ENCODE data around the gene HP. TPM values are rescaled to one million over a fixed set of nuclear protein-coding genes. Genes with fewer than 3 reads are reported as not detected.

Gene HP
- total and polyA plus RNA-seq, 2 of the 13 experiments (the other 11 are each of a cell fraction or from before 2014, with no cell fraction given), result 387 to 524 TPM

DNA sequence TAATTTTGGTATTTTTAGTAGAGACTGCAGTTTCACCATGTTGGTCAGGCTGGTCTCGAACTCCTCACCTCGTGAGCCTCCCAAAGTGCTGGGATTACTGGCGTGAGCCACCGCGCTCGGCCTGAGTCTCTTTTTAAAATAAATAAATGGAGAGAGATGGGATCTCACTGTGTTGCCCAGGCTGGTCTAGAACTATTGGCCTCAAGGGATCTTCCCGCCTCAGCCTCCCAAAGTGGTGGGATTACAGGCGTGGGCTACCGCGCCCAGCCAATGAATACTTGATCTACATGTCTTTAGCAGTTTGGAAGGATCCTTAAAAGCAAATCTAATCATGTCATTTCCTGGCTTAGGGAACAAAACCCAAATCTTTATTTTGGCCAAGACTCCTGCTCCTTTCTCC lies 44.5 kb upstream of the HP start:
- Histone ChIP-seq H3K79me2 (ENCODE audit: insufficient read depth, low read length) (peaks cover 4% of the 10 kb centered on the region), H3K9ac (ENCODE audit: insufficient read depth, low read depth, low read length) (no peak overlapping the region), H2AFZ (ENCODE audit: low read length) (no peak overlapping the region), H3K9me3 (ENCODE audit: low read length) (no peaks in the 10 kb centered on the region), H3K4me2 (ENCODE audit: low read depth, low read length) (peak overlapping the region; percentile 45), H3K36me3 (replicated peaks in 1 of 2; ENCODE audit: control insufficient read depth in 1 of 2, insufficient read depth in 2 of 2, low read length in 2 of 2) (peaks cover 2 to 10% of the 10 kb centered on the region in 2 experiments; a peak in 4 of 5 replicates), H3K27ac (ENCODE audit: extremely low read length, insufficient read depth, low read length) (no peak overlapping the region), H4K20me1 (ENCODE audit: insufficient read depth, low read length) (no peaks in the 10 kb centered on the region), H3K4me3 (replicated peaks in 1 of 3; ENCODE audit: insufficient read depth in 1 of 3, low read depth in 2 of 3, low read length in 3 of 3) (peak overlapping the region in 2 of 3 experiments; percentile 33 to 97; a peak in 2 of 6 replicates), H3K27me3 (ENCODE audit: control insufficient read depth in 1 of 2, insufficient read depth in 2 of 2, low read length in 2 of 2) (no peaks in the 10 kb centered on the region; a peak in 1 of 5 replicates), H3K4me1 (ENCODE audit: insufficient read depth, low read length) (peaks cover 41% of the 10 kb centered on the region)
- TF ChIP-seq KLF11 (CRISPR knock-in tag; IDR thresholded peaks at IDR 0.05) (no peak), JUNB (CRISPR knock-in tag; IDR thresholded peaks at IDR 0.05; ENCODE audit: borderline replicate concordance) (no peak), HOXA3 (CRISPR knock-in tag; IDR thresholded peaks at IDR 0.05) (no peak), ZKSCAN5 (CRISPR knock-in tag; IDR thresholded peaks at IDR 0.05) (no peak), ZNF782 (CRISPR knock-in tag; IDR thresholded peaks at IDR 0.05; ENCODE audit: borderline replicate concordance) (peak; percentile 38; the same call in 1 of the 2 replicates), ZNF589 (CRISPR knock-in tag; conservative IDR thresholded peaks at IDR 0.05) (no peak), ZNF121 (CRISPR knock-in tag; IDR thresholded peaks at IDR 0.05) (peak; percentile 93)
- TF ChIP-seq, protein P1, sequence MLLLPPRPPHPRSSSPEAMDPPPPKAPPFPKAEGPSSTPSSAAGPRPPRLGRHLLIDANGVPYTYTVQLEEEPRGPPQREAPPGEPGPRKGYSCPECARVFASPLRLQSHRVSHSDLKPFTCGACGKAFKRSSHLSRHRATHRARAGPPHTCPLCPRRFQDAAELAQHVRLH (CRISPR knock-in tag; IDR thresholded peaks at IDR 0.05; ENCODE audit: borderline replicate concordance, low read depth), result no peak
- no peak for ATAC-seq
- BruUV-seq (replicated peaks), result no TSS peak
- in situ Hi-C loops (cut with HindIII; ENCODE audit: extremely low pct_ligation_motif_present, low pct_unique_long_range_greater_than_20kb), result no loop called here
- CTCF ChIA-PET (ENCODE audit: low intra/inter-chr PET ratio, low total read pairs), result no interaction called here
- no peak for DNase-seq (ENCODE audit: low spot score)
- intact Hi-C loops (cut with micrococcal nuclease; ENCODE audit: unreplicated experiment), result loop anchor here (2.0 kb wide), 1 partner anchor 57 kb away; no protein-coding TSS in a partner anchor
- POLR2A ChIA-PET, result interaction anchor here (0.8 kb wide), 1 partner anchor 53 kb away, joined by 9 read pairs; the partner anchor contains the start of gene HPR
- 98% methylated on average over 10 of the region's 10 CpGs for WGBS (ENCODE audit: low lambda C conversion rate)
- no peak for FAIRE-seq

DNA sequence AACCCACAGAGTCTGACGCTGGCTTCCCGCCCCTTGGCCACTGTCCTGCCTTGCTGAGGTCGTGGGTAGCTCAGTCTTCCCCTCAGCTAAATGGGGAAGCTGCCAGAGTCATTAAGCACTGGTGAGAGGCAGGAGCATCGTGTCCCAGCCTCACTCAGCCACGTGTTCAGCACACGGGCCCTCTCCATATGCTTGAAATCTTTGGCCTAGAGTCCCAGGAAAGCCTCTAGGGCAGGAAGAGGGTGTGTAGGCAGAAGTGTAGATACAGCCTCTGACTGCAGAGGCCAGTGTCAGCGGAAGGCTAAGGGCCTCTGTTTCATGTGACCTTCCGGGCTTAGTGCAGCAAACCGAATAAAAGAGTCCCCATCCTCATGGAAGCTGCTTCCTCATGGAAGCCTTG lies 41.7 kb upstream of the HP start:
- H3K79me2 ChIP-seq (ENCODE audit: insufficient read depth, low read length), result peaks cover 4% of the 10 kb centered on the region
- no peak overlapping the region for H2AFZ ChIP-seq (ENCODE audit: low read length)
- BruUV-seq (replicated peaks), result no TSS peak
- H3K4me2 ChIP-seq (ENCODE audit: low read depth, low read length), result no peak overlapping the region
- DNase-seq (ENCODE audit: low spot score), result no peak
- H4K20me1 ChIP-seq (ENCODE audit: insufficient read depth, low read length), result no peaks in the 10 kb centered on the region
- in situ Hi-C loops (cut with HindIII; ENCODE audit: extremely low pct_ligation_motif_present, low pct_unique_long_range_greater_than_20kb) (no loop called here), intact Hi-C loops (cut with micrococcal nuclease; ENCODE audit: unreplicated experiment) (no loop called here)
- H3K27me3 ChIP-seq (ENCODE audit: control insufficient read depth in 1 of 2, insufficient read depth in 2 of 2, low read length in 2 of 2), result no peaks in the 10 kb centered on the region; a peak in 1 of 5 replicates
- FAIRE-seq, result no peak
- no peak overlapping the region for H3K9ac ChIP-seq (ENCODE audit: insufficient read depth, low read depth, low read length)
- no peaks in the 10 kb centered on the region for H3K9me3 ChIP-seq (ENCODE audit: low read length)
- H3K27ac ChIP-seq (ENCODE audit: extremely low read length, insufficient read depth, low read length), result no peak overlapping the region
- TF ChIP-seq JARID2 (CRISPR knock-in tag; IDR thresholded peaks at IDR 0.05; ENCODE audit: insufficient replicate concordance) (no peak), REXO4 (CRISPR knock-in tag; IDR thresholded peaks at IDR 0.05; ENCODE audit: borderline replicate concordance) (no peak)
- TF ChIP-seq, protein P2, sequence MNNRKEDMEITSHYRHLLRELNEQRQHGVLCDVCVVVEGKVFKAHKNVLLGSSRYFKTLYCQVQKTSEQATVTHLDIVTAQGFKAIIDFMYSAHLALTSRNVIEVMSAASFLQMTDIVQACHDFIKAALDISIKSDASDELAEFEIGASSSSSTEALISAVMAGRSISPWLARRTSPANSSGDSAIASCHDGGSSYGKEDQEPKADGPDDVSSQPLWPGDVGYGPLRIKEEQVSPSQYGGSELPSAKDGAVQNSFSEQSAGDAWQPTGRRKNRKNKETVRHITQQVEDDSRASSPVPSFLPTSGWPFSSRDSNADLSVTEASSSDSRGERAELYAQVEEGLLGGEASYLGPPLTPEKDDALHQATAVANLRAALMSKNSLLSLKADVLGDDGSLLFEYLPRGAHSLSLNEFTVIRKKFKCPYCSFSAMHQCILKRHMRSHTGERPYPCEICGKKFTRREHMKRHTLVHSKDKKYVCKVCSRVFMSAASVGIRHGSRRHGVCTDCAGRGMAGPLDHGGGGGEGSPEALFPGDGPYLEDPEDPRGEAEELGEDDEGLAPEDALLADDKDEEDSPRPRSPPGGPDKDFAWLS (CRISPR knock-in tag; IDR thresholded peaks at IDR 0.05; ENCODE audit: borderline replicate concordance), result no peak
- WGBS (ENCODE audit: low lambda C conversion rate), result 92% methylated on average over 9 of the region's 9 CpGs
- POLR2A ChIA-PET, result interaction anchor here (1.4 kb wide), 1 partner anchor 51 kb away, joined by 5 read pairs; no protein-coding TSS in a partner anchor
- H3K4me3 ChIP-seq (replicated peaks in 1 of 3; ENCODE audit: insufficient read depth in 1 of 3, low read depth in 2 of 3, low read length in 3 of 3), result no peak overlapping the region
- no peak for ATAC-seq
- CTCF ChIA-PET (ENCODE audit: low intra/inter-chr PET ratio, low total read pairs), result no interaction called here
- H3K36me3 ChIP-seq (replicated peaks in 1 of 2; ENCODE audit: control insufficient read depth in 1 of 2, insufficient read depth in 2 of 2, low read length in 2 of 2), result peaks cover 3 to 21% of the 10 kb centered on the region in 2 experiments
- peaks cover 39% of the 10 kb centered on the region for H3K4me1 ChIP-seq (ENCODE audit: insufficient read depth, low read length)

Measured in HepG2 (cell line).